ENCODE data around the gene INTU.
"Not testable (repeated sequence)": the region's sequence is repeated elsewhere in the genome, so short reads cannot be mapped to it uniquely, and the experiment has no call there.

INTU gene
- long read RNA-seq, partial matches to known transcripts = 4 of 9 reads
- long read RNA-seq, other reads (novel, unspliced or antisense) = 5 of 9 reads

DNA sequence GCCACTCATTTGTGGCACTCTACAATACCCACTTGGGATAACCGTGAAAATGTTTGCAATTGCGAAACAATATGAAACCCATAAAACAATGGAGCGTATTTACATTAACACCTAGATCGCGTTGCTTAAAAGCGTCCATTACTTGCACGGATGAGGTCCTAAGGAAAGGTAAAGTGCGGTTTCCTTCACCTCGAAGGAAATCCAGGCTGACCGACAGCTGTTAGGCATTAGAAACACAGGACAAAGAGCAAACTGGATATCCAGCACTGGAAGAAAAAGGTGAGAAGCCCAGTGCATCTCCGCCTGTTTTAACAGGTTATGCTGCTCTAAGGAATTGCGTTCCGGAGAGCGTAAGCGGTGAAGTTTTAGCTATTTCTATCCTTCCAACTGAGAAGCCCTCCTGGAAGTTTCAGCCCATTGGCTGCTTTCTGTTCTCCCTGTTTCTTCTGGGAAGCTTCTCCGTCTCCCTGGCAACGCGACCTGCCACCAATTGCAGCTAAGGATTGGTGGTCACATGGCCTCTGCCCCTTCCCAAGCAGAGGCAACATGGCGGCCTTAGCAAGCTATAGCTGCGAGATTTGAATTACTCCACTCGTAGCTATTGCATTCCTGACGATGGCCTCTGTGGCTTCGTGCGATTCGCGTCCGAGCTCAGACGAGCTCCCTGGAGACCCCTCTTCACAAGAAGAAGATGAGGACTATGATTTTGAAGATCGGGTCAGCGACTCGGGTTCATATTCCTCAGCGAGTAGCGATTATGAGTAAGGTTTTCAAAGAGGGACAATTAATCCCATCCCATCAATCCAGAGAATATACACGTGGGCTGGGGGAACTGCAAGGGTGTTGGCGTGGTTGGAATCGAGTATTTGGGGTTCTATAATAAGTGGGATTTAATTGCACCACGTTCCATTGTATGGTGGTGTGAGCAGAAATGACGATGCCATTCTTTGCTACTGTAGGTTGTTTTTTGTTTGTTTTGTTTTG is at the start of gene INTU:
INTU (plus strand) TSS at position 538 of the 984 bp plus-strand sequence; CDS start at position 616, 78 bp downstream.
- Histone ChIP-seq H3K4me3 (replicated peaks; ENCODE audit: insufficient read depth, low read length) (peak within 1 kb of the TSS; percentile 75), H3K27me3 (ENCODE audit: insufficient read depth, poor library complexity, severe bottlenecking) (no peaks in the 10 kb centered on the region), H3K27ac (replicated peaks) (peak within 1 kb of the TSS; percentile 52)
- peak; percentile 72 to 96 for DNase-seq (ENCODE audit: low read depth in 1 of 2, low spot score in 1 of 2)
- TF ChIP-seq GABPA (IDR thresholded peaks at IDR 0.05; ENCODE audit: low read depth) = no peak
- peak; percentile 39; the same call in 1 of the 2 replicates for TF ChIP-seq POLR2AphosphoS5 (IDR thresholded peaks at IDR 0.05; ENCODE audit: low read depth)

DNA sequence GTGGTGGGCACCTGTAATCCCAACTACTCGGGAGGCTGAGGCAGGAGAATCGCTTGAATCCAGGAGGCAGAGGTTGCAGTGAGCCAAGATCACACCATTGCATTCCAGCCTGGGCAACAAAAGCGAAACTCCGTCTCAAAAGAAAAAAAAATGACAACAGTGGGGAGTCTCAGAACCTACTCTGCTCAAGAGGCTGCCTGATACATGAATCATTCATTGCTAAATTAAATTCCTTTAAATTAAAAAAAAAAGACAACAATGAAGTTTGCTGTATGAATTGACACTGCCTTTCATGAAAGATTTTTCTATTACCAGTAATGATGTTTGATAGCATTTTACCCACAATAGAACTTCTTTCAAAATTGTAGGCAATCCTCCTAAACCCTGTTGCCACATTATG is 46.3 kb upstream of the INTU start:
- DNase-seq (ENCODE audit: low read depth in 1 of 2, low spot score in 1 of 2); H3K27ac ChIP-seq (replicated peaks); H3K27me3 ChIP-seq (ENCODE audit: insufficient read depth, poor library complexity, severe bottlenecking); H3K4me3 ChIP-seq (replicated peaks; ENCODE audit: insufficient read depth, low read length): not testable (repeated sequence)

GRCh38 chr4:127586922-127587571 is 45.7 kb upstream of the INTU start:
- Histone ChIP-seq H3K4me3 (replicated peaks; ENCODE audit: insufficient read depth, low read length) (no peak overlapping the region), H3K27ac (replicated peaks) (no peak overlapping the region), H3K27me3 (ENCODE audit: insufficient read depth, poor library complexity, severe bottlenecking) (peaks cover 6% of the 10 kb centered on the region)
- TF ChIP-seq SPI1 (IDR thresholded peaks at IDR 0.05; ENCODE audit: borderline replicate concordance, low read depth) = no peak
- peak; percentile 55 for TF ChIP-seq CTCF (IDR thresholded peaks at IDR 0.05; ENCODE audit: insufficient read depth, low read length)
- TF ChIP-seq GABPA (IDR thresholded peaks at IDR 0.05; ENCODE audit: low read depth) = no peak
- peak in 1 of 2 experiments; percentile 54 for DNase-seq (ENCODE audit: low read depth in 1 of 2, low spot score in 1 of 2)

DNA sequence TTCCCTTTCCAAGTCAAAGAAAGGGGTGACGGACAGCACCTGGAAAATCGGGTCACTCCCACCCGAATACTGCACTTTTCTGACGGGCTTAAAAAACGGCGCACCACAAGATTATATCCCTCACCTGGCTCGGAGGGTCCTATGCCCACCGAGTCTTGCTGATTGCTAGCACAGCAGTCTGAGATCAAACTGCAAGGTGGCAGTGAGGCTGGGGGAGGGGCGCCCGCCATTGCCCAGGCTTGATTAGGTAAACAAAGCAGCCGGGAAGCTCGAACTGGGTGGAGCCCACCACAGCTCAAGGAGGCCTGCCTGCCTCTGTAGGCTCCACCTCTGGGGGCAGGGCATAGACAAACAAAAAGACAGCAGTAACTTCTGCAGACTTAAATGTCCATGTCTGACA is 43.6 kb upstream of the INTU start:
- H3K27ac ChIP-seq (replicated peaks); DNase-seq (ENCODE audit: low read depth in 1 of 2, low spot score in 1 of 2); H3K4me3 ChIP-seq (replicated peaks; ENCODE audit: insufficient read depth, low read length); H3K27me3 ChIP-seq (ENCODE audit: insufficient read depth, poor library complexity, severe bottlenecking): not testable (repeated sequence)

DNA sequence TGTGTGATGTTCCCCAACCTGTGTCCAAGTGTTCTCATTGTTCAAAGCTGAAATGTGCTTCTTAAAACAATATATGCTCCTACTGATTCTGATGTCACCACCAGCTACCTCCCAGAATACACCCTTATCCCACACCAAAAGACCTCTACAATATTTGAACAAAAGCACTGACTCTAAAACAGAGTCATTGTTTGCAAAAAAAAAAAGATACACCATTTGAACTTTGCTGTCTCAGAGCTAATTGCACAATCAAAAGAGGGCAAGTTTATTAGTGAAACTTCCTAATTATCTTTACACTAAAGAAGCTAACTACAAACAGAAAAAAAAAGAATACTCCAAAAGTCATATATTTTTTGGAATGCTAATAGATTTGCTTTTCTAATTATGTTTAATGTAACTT is 34.1 kb upstream of the INTU start:
- DNase-seq (ENCODE audit: low read depth in 1 of 2, low spot score in 1 of 2) = no peak
- no peaks in the 10 kb centered on the region for H3K27me3 ChIP-seq (ENCODE audit: insufficient read depth, poor library complexity, severe bottlenecking)
- H3K4me3 ChIP-seq (replicated peaks; ENCODE audit: insufficient read depth, low read length) = no peak overlapping the region
- H3K27ac ChIP-seq (replicated peaks) = no peak overlapping the region
- no peak for TF ChIP-seq CTCF (IDR thresholded peaks at IDR 0.05; ENCODE audit: insufficient read depth, low read length)
- TF ChIP-seq POLR2AphosphoS5 (IDR thresholded peaks at IDR 0.05; ENCODE audit: low read depth) = no peak
- TF ChIP-seq SPI1 (IDR thresholded peaks at IDR 0.05; ENCODE audit: borderline replicate concordance, low read depth) = no peak
- TF ChIP-seq, protein P1, sequence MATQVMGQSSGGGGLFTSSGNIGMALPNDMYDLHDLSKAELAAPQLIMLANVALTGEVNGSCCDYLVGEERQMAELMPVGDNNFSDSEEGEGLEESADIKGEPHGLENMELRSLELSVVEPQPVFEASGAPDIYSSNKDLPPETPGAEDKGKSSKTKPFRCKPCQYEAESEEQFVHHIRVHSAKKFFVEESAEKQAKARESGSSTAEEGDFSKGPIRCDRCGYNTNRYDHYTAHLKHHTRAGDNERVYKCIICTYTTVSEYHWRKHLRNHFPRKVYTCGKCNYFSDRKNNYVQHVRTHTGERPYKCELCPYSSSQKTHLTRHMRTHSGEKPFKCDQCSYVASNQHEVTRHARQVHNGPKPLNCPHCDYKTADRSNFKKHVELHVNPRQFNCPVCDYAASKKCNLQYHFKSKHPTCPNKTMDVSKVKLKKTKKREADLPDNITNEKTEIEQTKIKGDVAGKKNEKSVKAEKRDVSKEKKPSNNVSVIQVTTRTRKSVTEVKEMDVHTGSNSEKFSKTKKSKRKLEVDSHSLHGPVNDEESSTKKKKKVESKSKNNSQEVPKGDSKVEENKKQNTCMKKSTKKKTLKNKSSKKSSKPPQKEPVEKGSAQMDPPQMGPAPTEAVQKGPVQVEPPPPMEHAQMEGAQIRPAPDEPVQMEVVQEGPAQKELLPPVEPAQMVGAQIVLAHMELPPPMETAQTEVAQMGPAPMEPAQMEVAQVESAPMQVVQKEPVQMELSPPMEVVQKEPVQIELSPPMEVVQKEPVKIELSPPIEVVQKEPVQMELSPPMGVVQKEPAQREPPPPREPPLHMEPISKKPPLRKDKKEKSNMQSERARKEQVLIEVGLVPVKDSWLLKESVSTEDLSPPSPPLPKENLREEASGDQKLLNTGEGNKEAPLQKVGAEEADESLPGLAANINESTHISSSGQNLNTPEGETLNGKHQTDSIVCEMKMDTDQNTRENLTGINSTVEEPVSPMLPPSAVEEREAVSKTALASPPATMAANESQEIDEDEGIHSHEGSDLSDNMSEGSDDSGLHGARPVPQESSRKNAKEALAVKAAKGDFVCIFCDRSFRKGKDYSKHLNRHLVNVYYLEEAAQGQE (IDR thresholded peaks at IDR 0.05; ENCODE audit: insufficient replicate concordance, low read depth) = no peak
- no peak for TF ChIP-seq GABPA (IDR thresholded peaks at IDR 0.05; ENCODE audit: low read depth)

- TF ChIP-seq CTCF (IDR thresholded peaks at IDR 0.05; ENCODE audit: insufficient read depth, low read length) = no peak
- TF ChIP-seq, protein P1 (IDR thresholded peaks at IDR 0.05; ENCODE audit: insufficient replicate concordance, low read depth) = no peak
- no peak for TF ChIP-seq GABPA (IDR thresholded peaks at IDR 0.05; ENCODE audit: low read depth)
- TF ChIP-seq SPI1 (IDR thresholded peaks at IDR 0.05; ENCODE audit: borderline replicate concordance, low read depth) = no peak
- TF ChIP-seq POLR2AphosphoS5 (IDR thresholded peaks at IDR 0.05; ENCODE audit: low read depth) = no peak
Observed at GRCh38 chr4:127601029-127601428, 31.7 kb upstream of the INTU start.

More at GRCh38 chr4:127601029-127601428, 31.7 kb upstream of the INTU start:
- Histone ChIP-seq H3K27me3 (ENCODE audit: insufficient read depth, poor library complexity, severe bottlenecking) (no peaks in the 10 kb centered on the region), H3K4me3 (replicated peaks; ENCODE audit: insufficient read depth, low read length) (no peak overlapping the region), H3K27ac (replicated peaks) (no peak overlapping the region)
- no peak for DNase-seq (ENCODE audit: low read depth in 1 of 2, low spot score in 1 of 2)
